ENCODE data around the gene NCAPH2. TPM values are rescaled to one million over a fixed set of nuclear protein-coding genes. Genes with fewer than 3 reads are reported as not detected.
"Not testable (repeated sequence)": the region's sequence is repeated elsewhere in the genome, so short reads cannot be mapped to it uniquely, and the experiment has no call there.

Gene NCAPH2
- total RNA-seq, 1 experiment from 2014 or later = 39.8 TPM

GRCh38 chr22:50531546-50531961 lies 23.5 kb downstream of the NCAPH2 start:
- POLR2A ChIA-PET = interaction anchor here (0.6 to 2.3 kb wide), 11 partner anchors 9 to 91 kb away, joined by 3 to 33 read pairs (median 5); partner anchors contain the start of genes CHKB, KLHDC7B, LMF2 and NCAPH2
- peaks cover 35% of the 10 kb centered on the region for H3K36me3 Mint-ChIP-seq (ENCODE audit: insufficient read depth, unreplicated experiment)
- TF ChIP-seq, protein P1, sequence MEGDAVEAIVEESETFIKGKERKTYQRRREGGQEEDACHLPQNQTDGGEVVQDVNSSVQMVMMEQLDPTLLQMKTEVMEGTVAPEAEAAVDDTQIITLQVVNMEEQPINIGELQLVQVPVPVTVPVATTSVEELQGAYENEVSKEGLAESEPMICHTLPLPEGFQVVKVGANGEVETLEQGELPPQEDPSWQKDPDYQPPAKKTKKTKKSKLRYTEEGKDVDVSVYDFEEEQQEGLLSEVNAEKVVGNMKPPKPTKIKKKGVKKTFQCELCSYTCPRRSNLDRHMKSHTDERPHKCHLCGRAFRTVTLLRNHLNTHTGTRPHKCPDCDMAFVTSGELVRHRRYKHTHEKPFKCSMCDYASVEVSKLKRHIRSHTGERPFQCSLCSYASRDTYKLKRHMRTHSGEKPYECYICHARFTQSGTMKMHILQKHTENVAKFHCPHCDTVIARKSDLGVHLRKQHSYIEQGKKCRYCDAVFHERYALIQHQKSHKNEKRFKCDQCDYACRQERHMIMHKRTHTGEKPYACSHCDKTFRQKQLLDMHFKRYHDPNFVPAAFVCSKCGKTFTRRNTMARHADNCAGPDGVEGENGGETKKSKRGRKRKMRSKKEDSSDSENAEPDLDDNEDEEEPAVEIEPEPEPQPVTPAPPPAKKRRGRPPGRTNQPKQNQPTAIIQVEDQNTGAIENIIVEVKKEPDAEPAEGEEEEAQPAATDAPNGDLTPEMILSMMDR (IDR thresholded peaks at IDR 0.05; ENCODE audit: unreplicated experiment) = no peak
- no peaks in the 10 kb centered on the region for H3K9me3 Mint-ChIP-seq (ENCODE audit: unreplicated experiment)
- CTCF ChIA-PET = interaction anchor here (0.5 to 0.9 kb wide), 4 partner anchors 9 to 163 kb away, joined by 3 read pairs; no protein-coding TSS in a partner anchor
- BruUV-seq (replicated peaks) = no TSS peak
- peak overlapping the region; percentile 97 for H3K27ac Mint-ChIP-seq (ENCODE audit: low read depth, unreplicated experiment)
- peak; percentile 75 for DNase-seq (ENCODE audit: unreplicated experiment)
- intact Hi-C loops (cut with micrococcal nuclease) = loop anchor here (1.0 to 2.0 kb wide), 2 partner anchors 31 to 89 kb away; partner anchors contain the start of gene SYCE3
- peak overlapping the region; percentile 85 for H3K4me3 Mint-ChIP-seq (ENCODE audit: unreplicated experiment)
- peaks cover 22% of the 10 kb centered on the region for H3K4me1 Mint-ChIP-seq (ENCODE audit: insufficient read depth, unreplicated experiment)
- H3K27me3 Mint-ChIP-seq (ENCODE audit: insufficient read depth, unreplicated experiment) = no peaks in the 10 kb centered on the region

DNA sequence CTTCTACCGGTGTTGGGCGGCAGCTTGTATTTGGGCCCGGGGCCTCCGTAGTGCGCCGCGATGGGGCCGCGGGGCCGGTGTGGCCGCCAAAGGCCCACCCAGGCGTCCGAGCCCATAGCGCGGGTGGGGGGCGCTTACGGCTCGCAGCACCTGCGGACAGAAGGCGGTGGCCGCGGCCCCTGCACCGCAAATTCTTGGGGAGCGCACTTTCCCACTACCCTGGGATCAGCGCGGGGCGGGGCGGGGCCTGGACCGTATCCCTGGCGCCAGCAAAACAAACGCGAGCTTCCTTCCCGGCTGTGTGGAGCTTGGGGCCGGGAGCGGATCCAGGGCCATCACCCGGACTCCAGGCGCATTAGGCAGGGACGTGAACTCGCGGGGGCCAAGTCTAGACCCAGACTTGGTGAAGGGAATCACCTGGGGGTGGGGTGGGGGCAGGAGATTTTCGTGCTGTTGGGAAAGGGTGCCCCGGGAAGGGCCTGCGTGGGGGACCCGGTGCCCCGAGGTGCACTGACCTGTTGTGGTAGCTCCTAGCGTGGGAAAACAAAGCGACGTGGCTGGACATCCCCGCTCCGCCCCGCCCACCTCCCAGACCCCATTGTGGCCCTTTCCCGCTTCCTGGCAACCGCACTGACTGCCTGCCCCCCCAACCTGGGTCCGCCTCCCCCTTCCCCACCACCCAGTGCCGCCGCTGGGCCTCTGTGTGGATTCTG lies 24.1 kb downstream of the NCAPH2 start:
- Mint-ChIP-seq H3K4me1 (ENCODE audit: insufficient read depth, unreplicated experiment) (peaks cover 19% of the 10 kb centered on the region), H3K27me3 (ENCODE audit: insufficient read depth, unreplicated experiment) (no peaks in the 10 kb centered on the region), H3K4me3 (ENCODE audit: unreplicated experiment) (peak overlapping the region; percentile 85), H3K36me3 (ENCODE audit: insufficient read depth, unreplicated experiment) (peaks cover 34% of the 10 kb centered on the region), H3K9me3 (ENCODE audit: unreplicated experiment) (no peaks in the 10 kb centered on the region), H3K27ac (ENCODE audit: low read depth, unreplicated experiment) (peak overlapping the region; percentile 97)
- intact Hi-C loops (cut with micrococcal nuclease) = loop anchor here (1.0 to 2.0 kb wide), 3 partner anchors 9 to 89 kb away; partner anchors contain the start of gene SYCE3
- TF ChIP-seq, protein P1 (IDR thresholded peaks at IDR 0.05; ENCODE audit: unreplicated experiment) = no peak
- ChIA-PET CTCF (interaction anchor here (0.7 to 0.9 kb wide), 3 partner anchors 9 to 164 kb away, joined by 3 read pairs; no protein-coding TSS in a partner anchor), POLR2A (interaction anchor here (0.7 to 2.3 kb wide), 10 partner anchors 9 to 126 kb away, joined by 3 to 33 read pairs (median 4); partner anchors contain the start of genes CHKB, KLHDC7B, LMF2 and NCAPH2)
- DNase-seq (ENCODE audit: unreplicated experiment) = peak; percentile 77
- BruUV-seq (replicated peaks) = no TSS peak

GRCh38 chr22:50532824-50533796 lies 25.1 kb downstream of the NCAPH2 start:
- Mint-ChIP-seq H3K36me3 (ENCODE audit: insufficient read depth, unreplicated experiment) (peaks cover 25% of the 10 kb centered on the region), H3K27me3 (ENCODE audit: insufficient read depth, unreplicated experiment) (no peaks in the 10 kb centered on the region), H3K4me1 (ENCODE audit: insufficient read depth, unreplicated experiment) (peaks cover 21% of the 10 kb centered on the region), H3K9me3 (ENCODE audit: unreplicated experiment) (no peaks in the 10 kb centered on the region), H3K27ac (ENCODE audit: low read depth, unreplicated experiment) (peak overlapping the region; percentile 97), H3K4me3 (ENCODE audit: unreplicated experiment) (peak overlapping the region; percentile 85)
- intact Hi-C loops (cut with micrococcal nuclease) = loop anchor here (1.0 kb wide), 1 partner anchor 8 kb away; no protein-coding TSS in a partner anchor
- ChIA-PET POLR2A (interaction anchor here (1.0 to 2.3 kb wide), 3 partner anchors 25 to 88 kb away, joined by 3 to 8 read pairs (median 5); partner anchors contain the start of genes LMF2, NCAPH2 and SYCE3), CTCF (no interaction called here)
- TF ChIP-seq, protein P1 (IDR thresholded peaks at IDR 0.05; ENCODE audit: unreplicated experiment) = no peak
- BruUV-seq (replicated peaks) = no TSS peak
- DNase-seq (ENCODE audit: unreplicated experiment) = no peak

- Mint-ChIP-seq H3K4me1 (ENCODE audit: insufficient read depth, unreplicated experiment) (peaks cover 20% of the 10 kb centered on the region), H3K36me3 (ENCODE audit: insufficient read depth, unreplicated experiment) (peaks cover 17% of the 10 kb centered on the region)
- ChIA-PET POLR2A (interaction anchor here (1.0 to 1.2 kb wide), 2 partner anchors 16 to 29 kb away, joined by 3 to 5 read pairs; partner anchors contain the start of gene SYCE3), CTCF (interaction anchor here (0.7 kb wide), 1 partner anchor 172 kb away, joined by 3 read pairs; no protein-coding TSS in a partner anchor)
- intact Hi-C loops (cut with micrococcal nuclease); BruUV-seq (replicated peaks); DNase-seq (ENCODE audit: unreplicated experiment); H3K27me3 Mint-ChIP-seq (ENCODE audit: insufficient read depth, unreplicated experiment); H3K9me3 Mint-ChIP-seq (ENCODE audit: unreplicated experiment); H3K27ac Mint-ChIP-seq (ENCODE audit: low read depth, unreplicated experiment); H3K4me3 Mint-ChIP-seq (ENCODE audit: unreplicated experiment): not testable (repeated sequence)
Observed at GRCh38 chr22:50533856-50534711, 26.1 kb downstream of the NCAPH2 start.

Data from MCF 10A (cell line).